GM19240 (cell line): Measurements from ENCODE around the gene GABPB1.
A peak's percentile ranks its signal among the peaks of the same experiment; 100 is the strongest.
"Not testable (repeated sequence)": the region's sequence is repeated elsewhere in the genome, so short reads cannot be mapped to it uniquely, and the experiment has no call there.

Source experiments
- DNase-seq: peaks from one replicate; pipeline ENCODE4 v3.0.0; 2011; ENCODE audit warnings: low spot score; ENCODE audit not compliant: insufficient read length

Gene GABPB1

DNA sequence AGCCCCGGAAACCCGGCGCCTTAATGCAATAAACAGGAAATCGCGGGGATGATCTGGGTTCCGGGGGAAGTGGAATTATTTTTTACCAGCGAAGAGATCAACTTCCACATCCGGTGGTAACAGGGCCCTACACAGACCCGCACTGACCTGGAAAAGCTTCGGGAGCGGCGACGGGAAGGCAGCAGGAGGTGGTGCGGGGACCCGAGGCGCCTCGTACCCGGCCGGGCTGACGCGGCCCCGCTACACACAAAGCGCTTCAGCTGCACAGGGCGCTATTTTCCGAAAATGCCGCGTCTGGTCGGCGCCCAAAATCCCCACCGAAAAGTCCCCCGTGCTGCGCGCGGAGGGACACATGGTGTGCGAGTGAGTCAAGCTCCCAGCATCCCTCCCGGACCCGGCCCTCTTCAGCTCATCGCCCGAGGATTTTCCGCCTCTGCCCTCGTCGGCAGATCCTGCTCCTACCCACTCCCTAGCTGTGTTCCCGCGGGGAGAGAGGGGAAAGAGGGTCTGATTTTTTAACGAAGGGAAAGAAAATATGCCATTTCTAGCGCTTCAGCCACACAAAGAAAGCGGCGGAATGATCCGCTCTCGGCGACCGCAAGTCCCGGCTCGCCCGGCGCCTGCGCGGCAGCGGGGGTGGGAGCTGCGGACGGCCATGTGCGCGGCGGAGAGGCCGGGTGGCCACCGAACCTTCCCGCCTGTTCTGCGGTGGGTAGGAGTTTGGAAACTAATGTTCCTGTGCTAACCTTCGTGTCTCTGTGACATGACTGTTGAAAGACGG lies at the start of gene GABPB1:
TSS of gene GABPB1 (minus strand) at position 361 of the 781 bp plus-strand sequence. CDS start 45,400 bp downstream, outside the sequence.
- DNase-seq = no peak

DNA sequence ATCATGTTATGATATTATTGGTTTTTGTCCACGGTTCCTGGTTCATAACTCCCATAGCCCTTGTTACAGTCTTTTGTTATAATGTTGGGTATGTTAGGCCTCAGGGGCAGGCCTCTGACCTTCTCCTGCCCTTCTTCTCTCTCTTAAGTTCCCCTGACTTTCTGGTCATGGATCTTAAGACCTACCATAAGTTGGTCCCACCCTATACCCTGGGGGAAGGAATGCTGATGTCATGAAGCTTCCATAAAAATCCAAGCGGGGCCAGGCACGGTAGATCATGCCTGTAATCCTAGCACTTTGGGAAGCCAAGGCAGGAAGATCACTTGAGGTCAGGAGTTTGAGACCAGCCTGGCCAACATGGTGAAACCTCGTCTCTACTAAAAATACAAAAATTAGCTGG lies 36.6 kb upstream of the GABPB1 start:
- not testable (repeated sequence) for DNase-seq

DNA sequence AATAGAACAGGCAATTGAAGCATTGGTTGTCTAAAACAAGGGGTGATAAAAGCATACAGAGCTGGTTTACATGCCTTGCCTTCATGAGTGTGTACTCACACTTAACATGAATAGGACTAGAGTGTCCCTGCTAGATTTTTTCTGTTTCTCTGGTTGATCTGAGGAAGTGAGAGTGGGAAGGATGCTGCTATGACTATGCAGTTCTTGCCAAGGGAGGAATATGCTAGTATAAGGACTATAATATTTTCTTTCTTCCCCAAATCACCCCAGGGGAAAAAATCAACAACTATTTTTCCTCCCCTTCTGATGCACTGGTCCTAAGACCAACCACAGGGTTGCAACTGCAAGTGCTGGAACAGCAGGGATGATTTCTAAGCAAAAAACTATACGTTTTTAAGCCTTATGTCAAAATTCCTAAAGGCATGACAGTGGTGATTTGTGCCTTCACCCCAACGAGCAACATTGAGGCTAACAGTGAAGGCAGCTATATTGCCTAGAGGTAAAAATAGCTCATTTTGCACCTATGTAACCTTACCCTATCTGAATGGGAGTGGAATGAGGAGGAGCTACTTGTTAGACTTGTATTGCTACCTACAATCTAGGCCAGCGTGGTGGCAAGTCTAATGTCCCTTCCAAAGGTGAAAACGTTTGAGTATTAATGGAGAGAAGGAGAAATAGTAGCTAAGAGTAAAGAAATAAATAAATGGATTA lies 35.7 kb upstream of the GABPB1 start:
- DNase-seq = no peak

DNA sequence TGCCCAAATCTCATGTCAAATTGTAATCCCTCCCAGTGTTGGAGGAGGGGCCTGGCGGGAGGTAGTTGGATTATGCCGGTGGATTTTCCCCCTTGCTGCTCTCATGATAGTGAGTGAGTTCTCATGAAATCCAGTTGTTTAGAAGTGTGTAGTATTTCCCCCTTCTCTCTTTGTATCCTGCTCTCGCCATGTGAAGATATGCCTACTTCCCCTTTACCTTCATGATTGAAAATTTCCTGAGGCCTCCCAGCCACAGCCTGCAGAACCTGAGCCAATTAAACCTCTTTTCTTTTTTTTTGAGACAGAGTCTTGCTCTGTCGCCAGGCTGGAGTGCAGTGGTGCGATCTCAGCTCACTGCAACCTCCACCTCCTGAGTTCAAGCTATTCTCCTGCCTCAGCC lies 27.4 kb upstream of the GABPB1 start:
- not testable (repeated sequence) for DNase-seq

DNA sequence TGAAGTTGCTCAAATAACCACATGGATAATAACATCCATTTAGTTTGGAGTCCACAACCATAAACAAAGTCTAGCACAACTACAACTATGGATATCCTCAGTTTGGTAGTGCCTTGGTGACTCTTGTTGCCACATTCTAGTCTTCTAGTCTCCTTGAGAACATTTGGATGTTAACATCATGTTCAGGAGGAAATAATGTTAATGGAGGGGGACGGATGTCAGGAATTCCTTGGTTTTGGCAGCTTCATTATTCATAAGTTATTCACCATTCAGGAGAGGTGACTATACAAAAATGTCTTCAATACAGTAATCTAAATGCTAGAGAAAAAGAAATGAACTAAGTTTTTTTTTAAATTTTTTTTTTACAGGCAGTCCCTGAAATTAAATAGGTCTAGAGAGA lies 26.4 kb upstream of the GABPB1 start:
- DNase-seq = no peak

DNA sequence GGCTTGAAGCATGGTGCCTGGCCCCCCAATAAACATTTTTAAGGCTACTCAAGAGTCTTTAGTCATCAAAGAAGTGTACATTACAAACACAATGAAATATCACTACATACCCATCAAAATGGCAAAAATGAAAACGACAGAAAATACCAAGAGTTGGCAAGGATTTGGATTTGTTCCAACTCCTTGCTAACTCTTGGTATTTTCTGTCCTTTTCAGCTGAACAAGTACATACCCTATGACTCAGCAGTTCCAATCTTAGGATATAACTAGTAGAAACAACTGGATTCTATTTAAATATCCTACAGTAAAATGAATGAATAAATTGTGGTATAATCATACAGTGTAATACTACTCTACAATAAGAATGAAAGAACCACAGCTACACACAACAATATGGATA lies 25.1 kb upstream of the GABPB1 start:
- no peak for DNase-seq

DNA sequence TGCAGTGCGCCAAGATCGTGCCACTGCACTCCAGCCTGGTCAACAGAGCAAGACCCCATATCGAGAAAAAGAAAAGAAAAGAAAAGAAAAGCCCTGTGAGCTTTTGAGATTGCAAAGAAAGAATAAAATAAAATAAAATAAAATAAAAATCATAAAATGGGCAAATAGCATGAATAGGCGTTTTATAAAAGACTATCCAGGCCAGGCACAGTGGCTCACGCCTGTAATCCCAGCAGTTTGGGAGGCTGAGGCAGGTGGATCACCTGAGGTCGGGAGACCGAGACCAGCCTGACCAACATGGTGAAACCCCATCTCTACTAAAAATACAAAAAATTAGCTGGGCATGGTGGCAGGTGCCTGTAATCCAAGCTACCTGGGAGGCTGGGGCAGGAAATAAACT lies 24.4 kb upstream of the GABPB1 start:
- not testable (repeated sequence) for DNase-seq

DNA sequence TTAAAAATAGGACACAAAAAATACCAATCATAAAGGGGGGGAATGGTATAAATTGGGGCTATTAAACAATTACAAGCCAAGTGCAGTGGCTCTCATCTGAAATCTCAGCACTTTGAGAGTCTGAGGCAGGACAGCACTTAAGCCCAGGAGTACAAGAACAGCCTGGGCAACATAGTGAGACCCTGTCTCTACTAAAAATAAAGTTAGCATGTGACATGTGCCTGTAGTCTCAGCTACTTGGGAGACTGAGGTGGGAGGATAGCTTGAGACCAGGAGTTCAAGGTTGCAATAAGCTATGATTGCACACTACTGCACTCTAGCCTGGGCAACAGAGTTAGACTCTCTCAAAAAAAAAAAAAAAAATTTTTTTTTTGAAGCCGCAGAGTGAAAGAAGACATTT lies 23.8 kb upstream of the GABPB1 start:
- DNase-seq = no peak

DNA sequence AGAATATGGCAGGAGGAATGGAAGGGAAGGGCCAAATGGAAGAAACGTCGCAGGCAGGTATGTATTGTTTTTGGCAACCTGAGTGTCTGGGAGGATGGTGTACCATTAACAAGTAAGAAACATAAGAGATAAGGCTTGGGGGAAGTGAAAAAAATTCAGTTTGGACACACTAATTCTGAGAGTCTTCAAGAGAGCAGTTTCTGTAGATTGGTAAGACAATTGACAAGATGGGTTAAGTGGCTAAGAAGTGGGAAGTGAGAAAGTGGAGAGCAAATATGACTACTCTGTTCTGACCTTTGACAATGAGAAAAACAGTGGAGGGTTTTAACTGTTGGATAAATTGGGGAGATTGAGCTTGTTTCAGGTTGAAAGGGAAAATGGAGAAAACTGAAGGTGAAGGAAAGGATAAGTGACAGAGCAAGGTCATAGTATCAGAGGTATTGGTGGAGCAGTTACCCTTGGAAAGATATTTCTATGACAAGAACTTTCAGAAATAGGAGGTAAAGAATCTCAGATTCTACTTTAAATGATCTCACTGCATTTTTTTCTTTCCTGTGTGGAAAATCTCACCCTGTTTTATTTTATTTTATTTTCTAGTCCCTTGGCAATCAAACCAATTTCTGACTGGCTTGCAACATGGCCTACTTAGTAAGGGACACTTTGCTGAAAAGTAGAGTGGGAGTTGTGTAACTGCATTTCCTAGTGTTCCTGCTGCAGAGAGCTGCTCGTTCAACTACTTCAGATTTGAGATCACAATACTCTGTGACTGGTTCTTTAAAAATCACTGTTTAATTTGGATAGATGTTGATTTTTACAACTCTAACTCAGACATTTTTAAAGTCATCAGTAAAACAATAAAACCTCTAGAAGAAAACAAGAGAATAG lies 23.1 kb upstream of the GABPB1 start:
- DNase-seq = peak; percentile 64

DNA sequence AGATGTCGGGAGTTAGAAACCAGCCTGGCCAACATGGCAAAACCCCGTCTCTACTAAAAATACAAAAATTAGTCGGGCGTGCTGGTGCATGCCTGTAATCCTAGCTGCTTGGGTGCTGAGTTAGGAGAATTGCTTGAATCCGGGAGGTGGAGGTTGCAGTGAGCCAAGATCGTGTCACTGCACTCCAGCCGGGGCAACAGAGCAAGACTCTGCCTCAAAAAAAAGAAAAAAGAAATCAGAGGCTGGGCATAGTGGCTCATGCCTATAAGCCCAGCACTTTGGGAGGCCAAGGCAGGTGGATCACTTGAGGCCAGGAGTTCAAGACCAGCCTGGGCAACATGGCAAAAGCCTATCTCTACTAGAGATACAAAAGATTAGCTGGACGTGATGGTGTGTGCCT lies 14.6 kb upstream of the GABPB1 start:
- DNase-seq = not testable (repeated sequence)

DNA sequence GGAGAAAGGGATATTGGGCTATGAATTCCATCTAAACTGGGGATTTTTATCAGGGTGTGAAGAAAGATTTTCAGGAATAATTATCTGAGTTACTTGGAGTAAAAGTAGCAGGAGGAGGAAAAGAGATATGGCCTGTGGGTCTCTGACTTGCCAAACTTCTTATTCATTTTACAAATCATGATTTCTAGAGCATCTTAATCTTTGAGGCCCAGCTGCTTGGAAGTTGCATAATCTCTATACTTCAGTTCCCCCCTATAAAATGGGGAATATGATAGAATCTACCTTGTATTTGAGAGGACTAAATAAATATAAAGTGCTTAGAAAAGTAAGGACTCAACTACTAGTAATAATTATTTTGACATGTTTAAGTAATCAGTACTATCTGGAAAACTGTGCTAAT lies 11.0 kb upstream of the GABPB1 start:
- no peak for DNase-seq

DNA sequence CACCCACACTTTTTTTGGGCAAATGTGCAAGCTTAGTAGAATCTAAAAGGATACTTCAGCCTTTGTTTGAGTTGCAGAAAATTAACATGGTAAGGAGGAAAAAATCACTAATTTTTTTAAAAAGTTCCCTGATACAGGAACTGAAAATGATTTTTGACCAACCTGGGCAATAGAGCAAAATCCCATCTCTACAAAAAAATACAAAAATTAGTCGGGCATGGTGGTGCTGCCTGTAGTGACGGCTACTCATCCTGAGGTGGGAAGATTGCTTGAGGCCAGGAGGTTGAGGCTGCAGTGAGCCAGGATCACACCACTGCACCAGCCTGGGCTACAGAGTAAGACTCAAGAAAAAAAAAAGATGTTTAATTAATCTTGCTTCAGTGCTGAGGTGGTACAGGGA lies 10.6 kb upstream of the GABPB1 start:
- no peak for DNase-seq

DNA sequence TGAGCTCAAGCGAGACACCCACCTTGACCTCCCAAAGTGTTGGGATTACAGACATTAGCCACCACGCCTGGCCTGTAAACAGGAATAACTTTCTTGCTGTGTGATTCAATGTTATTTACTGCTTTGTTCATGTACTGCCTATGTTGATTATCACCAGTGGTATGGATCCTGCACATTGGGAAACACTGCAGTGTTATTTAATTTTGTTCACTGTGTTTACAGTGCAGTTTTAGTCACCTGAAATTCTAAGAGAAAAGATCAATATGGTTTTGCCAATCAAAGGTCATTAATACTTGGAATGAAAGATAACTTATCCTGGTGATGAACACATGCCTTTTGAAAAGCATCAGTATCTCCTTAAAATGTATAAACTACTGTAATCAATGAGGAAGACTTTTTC lies 8.6 kb upstream of the GABPB1 start:
- no peak for DNase-seq

DNA sequence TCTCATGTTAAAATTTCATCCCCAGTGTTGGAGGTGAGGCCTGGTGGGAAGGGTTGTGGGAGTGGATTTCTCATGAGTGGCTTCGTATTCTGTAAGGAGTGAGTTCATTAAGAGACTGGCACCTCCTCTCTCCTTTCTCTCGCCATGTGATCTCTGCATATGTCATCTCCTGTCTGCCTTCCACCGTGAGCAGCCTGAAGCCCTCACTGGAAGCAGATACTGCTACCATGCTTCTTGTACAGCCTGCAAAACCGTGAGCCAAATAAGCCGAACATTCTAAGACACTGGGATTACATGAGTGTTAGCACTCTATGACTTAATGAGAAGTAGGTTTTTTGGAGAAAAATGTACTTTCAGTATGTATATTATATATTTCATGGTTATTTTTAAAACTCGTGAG lies 6.8 kb upstream of the GABPB1 start:
- no peak for DNase-seq

DNA sequence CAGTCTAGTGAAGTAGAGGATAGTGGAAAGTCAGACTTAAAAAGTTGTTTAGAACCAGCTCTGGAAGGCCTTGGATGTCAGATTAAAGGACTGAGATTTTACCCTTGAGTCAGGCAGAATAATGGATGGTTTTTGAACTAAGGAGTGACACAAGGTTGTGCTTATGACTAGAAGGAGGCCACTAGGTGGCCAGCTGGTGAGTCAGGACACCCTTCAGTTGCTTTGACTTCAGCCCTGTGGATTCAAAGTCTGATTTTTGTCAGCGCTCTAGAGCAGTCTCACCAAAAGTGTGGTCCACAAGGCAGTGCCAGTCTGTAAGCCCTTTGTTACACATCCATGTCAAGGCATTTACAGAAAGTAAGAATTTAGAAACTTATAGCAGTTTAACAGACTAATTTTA lies 3.8 kb upstream of the GABPB1 start:
- DNase-seq = no peak

DNA sequence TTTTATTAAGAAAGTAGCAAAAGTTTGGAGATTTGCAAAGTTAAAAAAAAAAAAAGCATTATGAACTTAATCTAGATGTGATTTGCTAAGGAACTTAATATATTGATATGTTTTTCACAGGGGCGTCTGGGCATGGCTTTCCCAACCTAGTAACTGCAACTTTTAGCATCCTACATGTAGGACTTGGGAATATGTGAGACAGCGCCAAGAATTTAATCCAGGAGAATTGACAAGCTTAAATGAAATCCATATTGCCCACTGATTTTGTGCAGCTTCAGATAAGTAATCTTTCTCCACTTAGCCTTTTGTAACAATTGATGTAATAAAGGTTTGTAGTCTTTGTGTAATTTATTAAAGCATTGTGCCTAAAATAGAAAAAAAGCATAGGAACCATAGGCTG lies 982 bp upstream of the GABPB1 start:
- no peak for DNase-seq

DNA sequence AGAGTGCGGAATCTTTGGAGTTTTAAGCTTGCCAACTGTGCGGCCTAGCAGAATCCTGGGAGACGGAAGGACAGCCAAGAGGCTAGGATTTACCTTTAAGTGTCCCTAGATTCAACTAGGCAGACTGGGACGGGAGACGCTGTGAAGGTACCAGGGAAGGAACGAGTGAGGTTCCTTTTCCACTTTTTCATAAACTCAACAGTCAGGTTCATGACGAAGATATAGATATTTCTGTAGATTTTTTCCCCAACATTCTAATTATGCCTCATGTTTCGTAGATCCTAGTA lies 564 bp upstream of the GABPB1 start:
- DNase-seq = no peak

DNA sequence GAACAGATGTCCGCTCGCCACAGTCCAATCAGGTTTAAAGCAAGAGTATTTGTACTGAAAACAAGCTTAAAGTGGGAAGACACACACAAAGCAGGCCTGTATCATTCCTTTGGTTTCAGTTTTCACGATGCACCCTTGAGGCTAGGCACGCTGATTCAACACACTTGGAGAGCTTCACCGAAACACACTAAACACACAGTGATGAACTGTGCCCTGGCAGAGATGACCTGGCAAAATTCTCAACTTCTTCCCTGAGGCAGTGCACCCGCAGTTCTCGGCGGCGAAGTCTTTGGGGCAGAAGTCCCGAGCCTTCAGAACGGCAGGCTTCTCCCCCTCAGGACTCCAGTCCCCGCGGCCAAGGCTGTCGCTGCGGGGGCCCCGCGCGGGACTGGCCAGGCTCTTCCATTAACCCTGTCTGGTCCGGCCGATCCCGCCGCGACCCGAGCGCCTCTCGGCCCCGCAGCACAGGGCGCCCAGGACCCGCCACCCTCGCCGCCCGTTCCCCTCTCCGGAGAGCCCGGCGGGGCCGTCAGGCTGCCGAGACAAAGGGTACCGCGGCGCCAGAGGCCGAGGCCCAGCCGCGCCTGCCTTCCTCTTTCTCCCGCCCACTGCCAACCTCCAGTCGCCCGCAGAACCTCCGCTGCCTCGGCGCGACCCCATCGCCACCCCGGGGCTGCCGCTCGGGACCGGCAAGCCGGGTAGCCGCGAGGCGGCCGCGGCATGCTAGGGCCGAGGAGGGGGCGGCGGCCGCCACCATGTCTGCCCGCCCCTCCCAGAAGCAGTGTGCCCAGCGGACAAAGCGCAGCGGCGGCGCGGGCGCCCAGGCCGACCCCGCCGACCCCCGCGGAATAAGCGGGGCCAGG lies 792 bp downstream of the GABPB1 start:
- no peak for DNase-seq

DNA sequence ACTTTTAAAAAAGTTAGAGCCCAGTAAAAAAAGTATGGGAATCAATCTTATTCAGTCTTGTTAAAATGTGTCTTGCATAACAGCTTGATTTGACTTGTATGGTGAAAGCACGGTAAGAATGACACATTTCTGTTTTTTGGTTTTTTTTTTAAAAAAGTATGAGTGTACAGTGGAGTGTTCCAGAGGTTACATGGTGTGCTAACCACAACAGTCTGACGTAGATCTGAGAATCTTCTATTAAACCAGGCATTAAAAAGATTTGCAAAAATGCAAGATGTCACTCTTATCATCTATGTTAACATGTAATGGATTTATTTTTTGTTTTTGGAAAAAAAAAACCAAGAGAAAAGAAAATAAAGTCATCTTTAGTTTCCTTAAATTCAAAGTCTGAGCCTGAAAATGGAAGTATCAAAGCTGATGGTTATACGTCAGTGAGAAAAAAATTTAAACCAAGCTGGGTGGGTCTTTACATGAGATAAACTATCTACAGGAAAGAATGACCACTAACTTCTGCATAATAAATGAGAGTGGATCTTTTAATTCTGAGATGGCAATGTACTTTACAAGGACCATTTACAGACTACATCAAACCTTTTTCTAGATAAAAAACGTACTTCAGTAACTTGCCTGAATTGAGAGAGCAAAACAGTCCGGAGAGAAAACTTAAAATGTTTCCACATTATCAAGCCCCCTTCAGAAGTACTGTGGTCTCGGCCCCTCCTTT lies 1.6 kb downstream of the GABPB1 start:
- no peak for DNase-seq

DNA sequence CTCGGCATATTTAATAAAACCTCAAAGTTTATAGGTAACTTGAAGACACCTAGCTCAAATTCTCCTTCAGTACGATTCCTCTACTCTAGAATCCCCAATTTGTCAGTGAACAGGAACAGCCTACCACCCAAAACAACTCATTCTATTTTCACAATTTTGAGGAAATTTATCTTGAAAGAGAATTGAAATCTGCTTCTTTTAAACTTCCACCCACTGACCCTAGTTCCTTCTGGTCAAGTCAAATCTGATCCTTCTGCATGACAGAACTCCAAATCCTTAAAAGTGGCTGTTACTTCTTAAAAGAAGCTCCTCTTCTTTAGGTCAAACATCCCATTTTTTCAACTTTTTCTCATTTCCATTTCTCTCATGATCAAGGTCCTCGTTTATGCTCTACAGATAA lies 4.4 kb downstream of the GABPB1 start:
- DNase-seq = no peak

DNA sequence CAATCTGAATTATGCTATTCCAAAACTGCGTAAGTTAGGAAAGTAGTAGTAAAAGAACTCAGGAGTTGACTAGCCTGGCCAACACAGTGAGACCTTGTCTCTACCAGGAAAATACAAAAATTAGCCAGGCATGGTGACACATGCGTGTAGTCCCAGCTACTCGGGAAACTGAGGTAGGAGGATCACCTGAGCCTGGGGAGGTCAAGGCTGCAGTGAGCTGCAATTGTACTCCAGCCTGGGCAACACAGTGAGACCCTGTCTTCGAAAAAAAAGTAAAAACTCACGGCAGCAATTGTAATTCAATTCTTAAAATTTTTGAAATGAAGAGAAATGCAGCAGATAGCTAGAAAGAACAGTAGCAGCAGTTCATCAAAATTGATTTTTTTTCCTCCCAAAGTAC lies 9.7 kb downstream of the GABPB1 start:
- DNase-seq = no peak
